Activated T-cell treated with anti-CD3 and anti-CD28 coated beads, Interleukin-2, amount 50 U/mL, for 48 hours (primary cell): ENCODE data around the gene TRIM10.
"Not testable (repeated sequence)": the region's sequence is repeated elsewhere in the genome, so short reads cannot be mapped to it uniquely, and the experiment has no call there.

Experiments
- DNase-seq, 2 experiments: peaks; one replicate each; pipeline ENCODE4 v3.0.0-alpha.2; 2020

TRIM10 gene

GRCh38 chr6:30127238-30128093 lies 33.5 kb downstream of the TRIM10 start:
- no peak for DNase-seq

DNA sequence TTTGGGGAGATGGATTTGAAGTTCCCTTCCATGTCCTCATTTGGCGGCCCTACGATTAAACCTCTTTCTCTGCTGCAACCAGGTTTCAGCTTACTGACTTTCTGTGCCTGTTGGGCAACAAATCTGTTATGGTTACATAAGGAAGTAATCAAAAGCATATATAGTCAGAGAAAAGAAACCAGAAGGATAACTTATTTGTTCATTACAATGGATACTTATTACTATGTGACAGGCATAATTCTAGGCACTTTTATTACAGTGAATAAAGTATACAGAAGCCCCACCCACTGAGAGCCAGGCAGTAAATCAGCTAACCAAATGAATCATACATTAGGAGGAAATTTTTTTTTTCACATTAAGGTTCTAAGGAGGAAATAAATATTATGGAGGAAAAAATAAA lies 38.5 kb downstream of the TRIM10 start:
- no peak for DNase-seq

GRCh38 chr6:30121446-30122366 lies 39.3 kb downstream of the TRIM10 start:
- DNase-seq: no peak

DNA sequence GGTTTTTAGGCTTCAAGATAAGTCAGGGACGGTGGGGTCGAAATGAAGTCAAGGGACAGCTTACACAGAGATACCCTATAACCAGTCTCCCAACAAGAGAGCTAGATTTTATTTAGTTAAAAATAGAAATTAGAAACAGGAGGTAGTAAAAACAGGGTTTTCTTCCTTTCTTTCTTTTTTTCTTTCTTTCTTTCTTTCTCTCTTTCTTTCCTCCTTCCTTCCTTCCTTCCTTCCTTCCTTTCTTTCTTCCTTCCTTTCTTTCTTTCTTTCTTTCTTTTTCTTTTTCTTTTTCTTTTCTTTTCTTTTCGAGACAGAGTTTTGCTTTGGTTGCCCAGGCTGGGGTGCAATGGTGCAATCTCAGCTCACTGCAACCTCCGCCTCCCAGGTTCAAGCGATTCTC lies 42.3 kb downstream of the TRIM10 start:
- DNase-seq: not testable (repeated sequence)

- DNase-seq: no peak
Observed at GRCh38 chr6:30116724-30117123, 44.3 kb downstream of the TRIM10 start.

GRCh38 chr6:30113841-30114240 lies 47.2 kb downstream of the TRIM10 start:
- no peak for DNase-seq

DNA sequence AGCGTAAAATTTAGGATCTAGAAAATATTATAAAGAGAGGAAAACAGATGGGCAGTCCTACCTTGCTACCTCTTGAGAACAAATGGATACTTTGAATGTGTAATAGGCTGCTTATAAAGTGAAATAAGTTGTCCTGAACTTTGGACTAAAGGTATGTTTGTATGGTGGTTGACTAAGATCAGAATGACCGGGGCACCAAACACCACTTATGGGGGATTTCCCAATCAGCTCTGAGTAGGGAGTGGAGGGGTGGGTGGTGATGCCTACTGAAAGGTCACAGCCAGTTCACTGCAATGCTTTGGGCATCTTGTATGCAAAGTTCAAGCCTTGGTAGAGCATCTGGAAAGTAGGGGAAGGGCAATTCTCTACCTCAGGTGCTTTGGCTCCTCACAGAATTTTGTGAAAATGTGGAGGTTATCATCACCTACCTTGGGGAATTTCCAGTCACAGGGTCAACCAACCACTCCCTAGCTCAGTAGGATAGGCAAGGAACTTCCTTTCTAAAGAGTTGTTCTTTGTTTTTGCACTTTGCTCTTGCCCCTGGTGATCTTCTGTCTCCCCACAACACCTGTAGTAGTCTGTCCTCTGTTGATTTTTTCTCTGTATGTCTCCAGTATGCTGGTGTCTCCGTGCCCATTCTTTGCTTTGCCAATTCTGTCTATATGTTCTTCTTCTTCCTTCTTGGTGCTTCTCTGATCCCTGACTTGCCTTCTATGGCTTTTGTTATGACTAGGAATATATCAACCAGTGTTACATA lies 47.8 kb downstream of the TRIM10 start, which contains the start of gene TRIM31:
Gene TRIM31 (minus strand): TSS at position 88 of the 757 bp plus-strand sequence. CDS start 285 bp downstream, outside the sequence.
- DNase-seq: no peak

- no peak for DNase-seq
Observed at GRCh38 chr6:30112402-30112994, 48.5 kb downstream of the TRIM10 start.

GRCh38 chr6:30111266-30111856 lies 49.6 kb downstream of the TRIM10 start:
- no peak for DNase-seq

- no peak for DNase-seq
Observed at GRCh38 chr6:30104661-30105060, 56.4 kb downstream of the TRIM10 start.

DNA sequence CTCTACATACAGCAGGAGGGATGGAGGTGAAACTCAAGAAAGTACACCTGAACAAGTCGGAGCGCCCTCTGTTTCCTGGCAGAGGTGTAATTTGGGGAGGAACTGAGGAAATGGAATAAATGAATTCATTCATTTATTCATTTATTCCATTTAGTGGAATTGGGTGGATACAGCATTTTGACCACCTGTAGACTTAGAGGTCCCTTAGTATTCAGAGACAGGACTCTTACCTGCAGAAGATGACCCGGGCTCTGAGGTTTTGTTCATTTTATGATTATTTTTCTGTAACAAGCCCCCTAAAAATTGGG lies 57.2 kb downstream of the TRIM10 start:
- DNase-seq: no peak

GRCh38 chr6:30102970-30103871 lies 57.8 kb downstream of the TRIM10 start:
- peak; percentile 91 to 92 for DNase-seq

DNA sequence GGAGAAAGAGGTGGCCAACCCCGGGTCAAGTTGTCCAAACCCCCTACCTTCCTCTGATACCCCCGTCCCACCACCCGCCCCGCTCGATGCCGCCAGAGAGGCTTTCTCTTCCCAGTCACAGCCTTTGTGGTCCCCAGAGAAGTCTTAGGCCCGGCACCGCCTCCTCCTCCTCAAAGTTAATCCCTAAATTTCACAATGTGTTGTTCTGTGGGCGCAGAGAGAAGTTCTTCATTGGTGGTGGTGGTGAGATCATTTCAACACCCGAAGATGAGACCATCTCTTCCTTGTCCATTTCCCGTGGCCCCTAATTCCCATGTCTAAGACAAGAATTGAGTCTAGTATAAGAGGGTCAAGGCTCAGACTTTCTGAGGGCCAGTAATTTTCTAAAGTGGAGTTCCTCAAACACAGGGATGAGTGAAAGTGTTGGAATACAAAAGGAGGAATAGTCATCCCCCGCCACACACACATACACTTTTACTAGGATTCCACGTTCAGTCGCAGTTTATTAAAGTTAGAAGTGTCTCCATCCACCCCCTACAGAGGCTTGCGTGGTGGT lies 58.5 kb downstream of the TRIM10 start:
- peak in 1 of 2 experiments; percentile 23 for DNase-seq
